HG03575 (cell line): Measurements from ENCODE around the gene TMUB2.
"Not testable (repeated sequence)": the region's sequence is repeated elsewhere in the genome, so short reads cannot be mapped to it uniquely, and the experiment has no call there.

Experiments
- ATAC-seq: cut with Tn5 transposase; IDR thresholded peaks from one replicate; pipeline ENCODE4 v1.9.1; 2021; ENCODE audit not compliant: unreplicated experiment, insufficient number of reproducible peaks, low FRiP score; ENCODE audit errors: extremely low read depth

TMUB2 gene

DNA sequence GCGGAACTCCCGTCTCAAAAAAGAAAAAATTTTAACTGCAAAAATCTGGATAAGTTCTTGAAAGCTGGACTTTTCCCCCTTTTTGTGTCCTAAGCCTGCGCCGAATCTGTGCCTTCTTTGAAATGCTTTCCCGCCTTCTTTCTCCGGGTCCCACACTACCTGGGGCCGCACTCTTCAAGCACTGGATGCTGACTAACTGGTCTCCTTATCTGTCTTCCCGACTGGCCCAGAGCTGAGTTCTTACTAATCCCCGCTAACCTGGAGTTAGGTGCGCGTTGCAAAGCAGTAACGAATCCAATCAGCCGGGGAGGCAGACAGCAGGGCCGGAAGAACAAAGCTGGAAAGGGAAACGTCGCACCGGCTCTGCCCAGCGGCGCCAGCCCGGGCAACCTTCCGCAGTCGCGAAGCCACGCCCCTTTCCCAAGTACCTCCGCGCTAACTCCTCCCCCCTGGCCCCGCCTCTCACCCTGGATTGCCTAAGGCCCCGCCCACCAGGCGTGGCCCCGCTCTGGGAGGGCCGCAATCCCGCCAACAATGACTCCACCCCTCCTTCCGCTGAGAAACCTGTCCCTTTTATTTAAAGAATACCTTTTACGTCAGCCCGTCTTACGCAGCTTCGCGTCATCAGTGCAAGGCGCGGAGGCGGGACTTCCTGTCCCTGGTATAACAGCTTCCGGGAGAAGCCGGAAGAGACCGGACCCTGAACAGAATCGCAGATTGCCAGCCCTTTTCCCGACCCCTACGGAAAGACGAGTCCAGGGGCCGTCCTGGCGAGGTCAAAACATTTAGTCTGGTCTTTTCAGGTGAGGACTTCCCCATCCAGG, at the start of gene TMUB2:
Gene TMUB2, plus strand, starts transcription at position 666 of the 824 bp plus-strand sequence. CDS start 737 bp downstream, outside the sequence.
- peak; percentile 44 for ATAC-seq

- no peak for ATAC-seq
Observed at GRCh38 chr17:44137891-44138709, 48.7 kb upstream of the TMUB2 start.

DNA sequence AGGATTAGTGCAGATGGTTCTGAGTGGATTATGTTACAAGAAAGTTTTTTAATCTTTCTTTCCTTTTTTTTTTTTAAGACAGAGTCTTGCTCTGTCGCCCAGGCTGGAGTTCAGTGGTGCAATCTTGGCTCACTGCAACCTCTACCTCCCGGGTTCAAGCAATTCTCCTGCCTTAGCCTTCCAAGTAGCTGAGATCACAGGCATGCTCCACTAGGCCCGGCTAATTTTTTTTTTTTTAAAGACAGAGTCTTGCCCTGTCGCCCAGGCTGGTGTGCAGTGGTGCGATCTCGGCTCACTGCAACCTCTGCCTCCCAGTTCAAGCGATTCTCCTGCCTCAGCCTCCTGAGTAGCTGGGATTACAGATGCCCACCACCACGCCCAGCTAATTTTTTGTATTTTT, 42.9 kb upstream of the TMUB2 start:
- ATAC-seq: not testable (repeated sequence)

GRCh38 chr17:44144966-44145739, 41.6 kb upstream of the TMUB2 start:
- ATAC-seq: no peak

- no peak for ATAC-seq
Observed at GRCh38 chr17:44146375-44147346, 40.1 kb upstream of the TMUB2 start.

GRCh38 chr17:44147812-44148211, 39.0 kb upstream of the TMUB2 start:
- no peak for ATAC-seq

DNA sequence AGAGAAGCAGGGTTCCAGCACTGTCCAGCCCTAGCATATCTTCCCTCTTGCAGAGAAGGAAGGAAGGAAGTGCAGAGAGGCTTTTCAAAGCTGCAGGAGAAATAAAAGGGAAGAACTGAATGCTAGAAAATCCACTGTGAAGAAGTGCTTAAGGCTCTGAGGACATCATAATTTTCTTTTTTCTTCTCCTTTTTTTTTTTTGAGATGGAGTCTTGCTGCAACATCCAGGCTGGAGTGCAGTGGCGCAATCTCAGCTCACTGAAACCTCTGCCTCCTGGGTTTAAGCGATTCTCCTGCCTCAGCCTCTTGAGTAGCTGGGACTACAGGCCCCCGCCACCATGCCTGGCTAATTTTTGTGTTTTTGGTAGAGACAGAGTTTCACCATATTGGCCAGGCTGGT, 37.7 kb upstream of the TMUB2 start:
- not testable (repeated sequence) for ATAC-seq

DNA sequence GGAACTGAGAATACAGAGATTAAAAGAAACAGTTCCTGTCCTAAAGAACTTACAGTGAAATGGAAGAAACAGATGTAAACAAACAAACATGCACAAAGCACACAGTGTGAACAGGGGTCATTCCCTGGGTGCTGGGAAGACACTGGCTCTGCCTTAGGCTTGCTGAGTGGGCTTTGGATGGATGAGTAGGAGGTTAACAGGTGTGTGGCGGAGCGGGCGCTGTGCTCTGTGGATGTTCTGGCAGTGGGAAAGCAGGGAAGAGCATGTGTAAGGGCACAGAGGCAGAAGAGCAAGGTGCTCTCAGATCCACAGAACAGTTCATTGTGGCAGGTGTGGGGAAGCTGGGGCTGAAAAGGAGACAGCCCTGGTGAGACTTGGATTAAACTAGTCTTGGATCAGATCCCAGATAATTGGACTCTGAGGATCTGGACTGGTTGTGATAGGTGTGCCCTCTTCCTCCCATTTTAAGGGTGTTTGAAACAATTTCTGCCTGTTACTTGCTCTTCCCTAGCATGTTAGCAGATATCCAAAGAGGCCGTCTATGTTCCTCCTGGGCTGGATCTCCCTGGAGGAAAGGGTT, 36.9 kb upstream of the TMUB2 start:
- ATAC-seq: no peak

GRCh38 chr17:44152875-44153274, 33.9 kb upstream of the TMUB2 start:
- ATAC-seq: no peak

DNA sequence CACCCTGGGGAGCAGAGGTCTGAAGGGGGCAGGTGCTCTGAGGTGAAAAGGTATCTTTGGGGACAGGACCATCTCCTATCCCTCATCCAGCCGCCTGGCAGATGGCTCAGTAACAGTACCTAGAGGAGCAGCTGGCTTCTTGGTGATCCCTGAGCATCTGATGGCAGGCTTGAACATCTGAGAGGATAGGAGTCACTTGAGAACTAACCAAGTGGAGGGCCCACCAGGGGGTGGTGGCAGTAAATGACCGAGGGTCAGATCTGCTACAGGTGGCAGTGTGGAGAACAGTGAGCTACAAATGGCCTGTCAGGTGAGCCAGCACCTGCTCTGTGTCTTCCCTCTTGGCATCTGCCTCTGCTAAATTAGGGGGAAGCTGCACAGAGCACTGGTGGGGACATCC, 31.3 kb upstream of the TMUB2 start:
- ATAC-seq: no peak

DNA sequence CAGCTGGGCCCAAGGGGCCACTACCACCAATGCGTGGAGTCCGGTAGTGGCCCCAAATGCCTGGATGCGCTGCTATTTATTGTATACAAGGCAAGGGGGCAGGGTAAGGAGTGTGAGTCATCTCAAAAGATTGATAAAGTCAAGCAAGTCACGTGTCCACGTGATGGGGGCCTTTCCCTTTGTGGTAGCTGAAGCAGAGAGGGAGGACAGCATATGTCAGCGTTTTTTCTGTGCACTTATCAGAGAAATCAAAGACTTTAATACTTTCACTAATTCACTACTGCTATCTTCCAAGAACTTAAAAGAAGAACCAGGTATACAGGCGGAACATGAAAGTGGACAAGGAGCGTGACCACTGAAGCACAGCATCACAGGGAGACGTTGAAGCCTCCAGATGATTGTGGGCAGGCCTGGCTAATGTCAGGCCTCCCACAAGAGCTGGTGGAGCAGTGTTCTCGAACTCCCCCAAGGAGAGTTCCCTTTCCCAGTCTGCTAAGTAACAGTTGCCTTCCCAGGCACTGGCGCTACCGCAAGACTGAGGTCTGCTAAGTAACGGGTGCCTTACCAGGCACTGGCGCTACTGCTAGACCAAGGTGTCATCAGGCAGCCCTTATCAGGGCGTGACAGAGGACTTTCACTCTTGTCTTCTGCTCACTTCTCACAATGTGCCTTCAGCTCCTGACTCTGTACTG, 27.1 kb upstream of the TMUB2 start:
- ATAC-seq: no peak

- ATAC-seq: no peak
Observed at GRCh38 chr17:44164476-44164875, 22.3 kb upstream of the TMUB2 start.

DNA sequence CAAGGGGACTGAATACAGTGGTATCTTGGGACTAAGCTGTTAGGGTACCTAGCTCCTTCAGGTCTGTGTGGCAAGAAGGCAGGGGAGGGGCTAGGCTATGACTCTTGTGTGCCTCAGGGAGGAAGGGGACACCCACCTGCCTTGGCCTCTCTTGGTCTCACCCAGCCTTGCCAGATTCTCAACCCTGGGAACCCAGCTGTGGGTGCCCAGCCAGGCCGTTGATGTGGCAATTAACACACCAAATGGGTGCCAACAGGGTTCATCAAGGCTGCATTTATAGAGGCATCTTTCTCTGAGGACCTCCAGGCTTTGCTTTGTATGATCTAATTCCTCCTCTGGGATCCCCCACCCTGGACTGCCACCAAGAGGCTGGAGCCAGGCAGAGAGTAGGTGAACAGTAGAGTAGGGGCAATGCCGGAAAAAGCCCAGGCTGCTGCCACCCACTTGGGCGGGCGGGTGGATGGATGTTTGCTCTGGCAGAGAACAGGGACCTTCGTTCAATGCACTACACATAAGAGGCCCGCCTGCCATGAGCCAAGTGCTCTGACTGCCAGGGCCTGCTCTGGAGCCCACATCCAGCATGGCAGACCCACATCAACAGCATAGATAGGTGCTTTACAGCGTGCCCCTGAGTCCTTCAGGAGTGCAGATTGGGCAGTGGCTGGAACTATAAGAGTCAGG, 19.5 kb upstream of the TMUB2 start:
- no peak for ATAC-seq

- ATAC-seq: no peak
Observed at GRCh38 chr17:44170135-44170498, 16.7 kb upstream of the TMUB2 start.

- ATAC-seq: no peak
Observed at GRCh38 chr17:44170499-44171201, 16.1 kb upstream of the TMUB2 start, which contains the start of gene ASB16. TSS of gene ASB16 (plus strand) at chr17:44170704. CDS start at chr17:44170790, 86 bp downstream.

DNA sequence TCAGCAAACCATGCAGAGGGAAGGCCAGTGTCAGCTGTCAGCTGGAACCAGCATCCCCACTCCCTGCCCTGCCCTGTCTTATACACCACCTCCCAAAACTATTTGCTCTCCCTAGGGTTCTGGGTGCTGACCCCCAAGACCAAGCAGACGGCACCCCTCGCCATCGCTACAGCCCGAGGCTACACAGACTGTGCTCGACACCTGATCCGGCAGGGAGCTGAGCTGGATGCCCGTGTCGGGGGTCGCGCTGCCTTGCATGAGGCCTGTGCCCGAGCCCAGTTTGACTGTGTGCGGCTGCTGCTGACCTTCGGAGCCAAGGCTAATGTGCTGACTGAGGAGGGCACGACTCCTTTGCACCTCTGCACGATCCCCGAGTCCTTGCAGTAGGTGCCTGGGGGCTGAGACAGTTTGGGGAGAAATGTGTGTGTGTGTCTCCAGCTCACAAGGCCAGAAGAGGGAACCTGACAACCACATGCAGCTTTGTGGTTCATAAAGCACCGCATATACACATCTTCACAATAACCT, 14.8 kb upstream of the TMUB2 start:
- ATAC-seq: no peak
